ENCODE data around the gene CLCN2.

Gene CLCN2

DNA sequence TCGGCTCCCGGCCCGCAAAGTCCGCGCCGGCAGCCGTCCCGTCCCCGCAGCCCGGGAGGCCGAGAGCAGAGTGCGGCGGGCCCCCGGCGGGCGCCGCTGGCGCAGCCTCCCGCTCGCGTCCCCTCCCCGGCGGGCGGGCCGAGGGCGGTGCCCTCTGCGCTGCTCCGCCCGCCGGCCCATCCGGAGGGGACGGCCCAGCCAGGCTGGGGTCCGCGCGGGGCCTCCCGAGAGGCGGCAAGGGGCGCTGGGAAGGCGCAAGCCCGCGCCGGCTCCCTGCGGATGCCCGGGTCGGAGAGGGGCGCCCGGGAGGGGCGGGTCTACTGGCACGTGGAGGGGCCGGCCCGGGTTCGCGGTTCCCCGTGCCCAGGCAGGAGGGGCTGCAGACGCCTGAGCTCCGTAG, at the start of gene CLCN2, which contains the start of gene POLR2H:
Gene CLCN2, minus strand, starts transcription at position 74 of the 400 bp plus-strand sequence. CDS start 126 bp downstream, outside the sequence.
Gene POLR2H, plus strand, starts transcription at position 179 of the 400 bp plus-strand sequence. CDS start 1,783 bp downstream, outside the sequence.
- no peak for DNase-seq (ENCODE audit: low read depth, low spot score)

DNA sequence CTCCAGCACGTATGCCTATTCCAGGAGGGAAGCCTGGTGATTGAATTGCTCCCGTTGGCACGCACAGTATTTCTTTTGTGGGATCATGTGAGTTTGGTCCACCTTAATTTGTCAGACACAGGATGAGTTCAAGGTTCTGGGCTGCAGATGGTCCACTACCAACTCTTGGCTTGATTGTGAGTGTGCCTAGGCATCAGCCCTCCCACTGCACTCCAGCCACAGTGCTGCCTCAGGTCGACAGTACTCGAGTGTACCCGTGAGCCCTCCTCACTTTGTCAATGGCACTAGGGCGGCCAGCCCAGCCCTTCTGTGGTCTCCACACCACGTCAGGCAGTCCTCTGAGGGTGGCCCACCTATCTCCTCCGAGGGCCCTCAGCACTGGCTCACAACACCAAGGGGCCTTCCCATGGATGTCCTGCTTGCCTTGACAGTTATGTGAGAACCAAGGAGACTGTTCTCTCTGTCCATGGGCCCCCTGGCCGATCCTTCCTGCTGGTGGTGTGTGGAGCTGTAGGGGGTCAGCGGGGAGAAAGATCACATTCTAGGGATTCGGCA, 48.6 kb upstream of the CLCN2 start:
- no peak for DNase-seq (ENCODE audit: low read depth, low spot score)

DNA sequence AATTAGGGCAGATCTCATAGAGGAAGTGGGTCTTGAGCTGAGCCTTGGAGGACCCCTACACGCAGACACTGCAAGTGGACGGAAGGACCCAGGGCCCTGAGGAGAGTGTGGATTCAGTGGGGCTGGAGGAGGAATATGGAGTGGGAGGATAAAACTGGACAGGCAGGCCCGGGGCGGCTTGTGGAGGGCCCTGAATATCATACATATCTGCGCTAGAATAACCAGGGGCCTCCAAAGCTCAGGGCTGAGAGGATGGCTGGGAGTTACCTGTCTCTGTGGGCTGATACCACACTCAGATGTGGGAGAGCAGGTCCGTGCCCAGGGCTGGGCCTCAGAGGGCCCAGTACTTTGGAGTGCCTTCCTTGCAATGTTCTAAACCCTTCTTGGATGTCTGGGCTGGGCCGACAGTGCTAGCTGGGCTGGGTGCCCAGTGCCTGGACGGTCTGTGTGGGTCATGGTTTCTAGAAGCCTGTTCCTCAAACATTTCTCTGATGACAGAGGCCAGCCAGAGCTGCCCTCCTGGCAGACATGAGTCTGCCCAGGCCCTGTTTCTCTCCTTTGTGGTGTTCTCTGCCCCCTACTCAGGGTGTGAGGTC, 48.0 kb upstream of the CLCN2 start:
- DNase-seq (ENCODE audit: low read depth, low spot score) = no peak

DNA sequence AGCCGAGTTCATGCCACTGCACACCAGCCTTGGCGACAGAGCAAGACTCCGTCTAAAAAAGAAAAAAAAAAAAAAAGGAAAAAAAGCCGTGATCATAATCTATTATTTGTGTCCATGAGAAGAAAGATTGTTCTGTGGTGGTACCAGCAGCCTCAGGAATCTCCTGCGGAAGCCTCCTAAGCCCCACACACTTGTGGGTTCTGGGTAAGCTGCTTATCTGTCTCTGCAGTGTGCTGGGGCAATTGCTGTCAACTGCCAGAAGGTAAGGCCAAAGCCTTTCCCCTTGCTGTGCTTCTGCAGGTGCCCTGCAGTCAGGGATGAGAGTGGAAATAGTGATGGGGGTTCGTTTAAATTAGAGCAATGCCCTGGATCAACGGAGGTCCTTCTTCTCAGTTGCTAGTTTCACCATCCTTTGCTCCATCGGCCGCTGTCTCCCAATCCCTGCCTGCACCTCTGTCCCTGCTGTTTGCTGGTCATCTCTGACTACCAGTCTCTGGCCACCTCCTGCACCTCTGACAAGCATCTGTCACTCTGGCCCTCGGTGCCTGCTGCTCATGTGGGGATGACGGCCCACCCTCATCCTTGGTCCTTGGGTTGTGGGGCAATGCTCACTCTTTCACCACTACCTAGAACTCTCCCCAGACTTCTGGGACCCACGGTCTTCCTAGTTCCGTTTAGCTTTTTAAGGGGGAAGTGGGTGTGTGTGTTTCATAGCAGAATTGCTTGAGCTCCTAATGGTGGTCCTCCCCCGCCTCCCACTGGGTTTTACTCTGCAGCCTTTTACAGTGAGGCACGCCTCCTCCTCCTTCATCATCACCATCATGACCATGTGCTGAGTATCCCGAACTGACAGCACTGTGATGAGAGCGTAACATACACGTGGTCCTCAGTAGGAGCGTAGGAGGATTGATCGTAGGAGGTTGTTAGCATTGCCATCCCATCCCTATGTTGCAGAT, 43.9 kb upstream of the CLCN2 start:
- no peak for DNase-seq (ENCODE audit: low read depth, low spot score)

DNA sequence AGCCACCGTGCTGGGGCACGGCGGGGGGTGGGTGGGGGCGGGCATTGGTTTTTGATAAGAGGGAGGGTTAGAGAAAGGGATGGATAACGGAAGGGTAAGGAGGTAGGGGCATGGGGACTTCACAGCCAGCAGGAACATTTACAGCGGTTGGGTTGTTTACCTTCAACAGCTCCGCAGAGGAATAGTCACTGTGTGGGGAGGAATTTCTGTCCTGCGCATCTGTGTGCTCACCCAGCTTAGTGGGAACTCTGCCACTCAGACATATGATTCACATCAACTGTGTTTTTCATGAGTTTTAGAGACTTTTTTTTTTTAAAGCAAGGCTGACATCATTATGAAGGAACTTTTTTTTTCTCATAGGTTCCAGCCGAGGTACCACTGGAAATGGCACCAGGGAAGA, 38.0 kb upstream of the CLCN2 start:
- DNase-seq (ENCODE audit: low read depth, low spot score) = no peak

DNA sequence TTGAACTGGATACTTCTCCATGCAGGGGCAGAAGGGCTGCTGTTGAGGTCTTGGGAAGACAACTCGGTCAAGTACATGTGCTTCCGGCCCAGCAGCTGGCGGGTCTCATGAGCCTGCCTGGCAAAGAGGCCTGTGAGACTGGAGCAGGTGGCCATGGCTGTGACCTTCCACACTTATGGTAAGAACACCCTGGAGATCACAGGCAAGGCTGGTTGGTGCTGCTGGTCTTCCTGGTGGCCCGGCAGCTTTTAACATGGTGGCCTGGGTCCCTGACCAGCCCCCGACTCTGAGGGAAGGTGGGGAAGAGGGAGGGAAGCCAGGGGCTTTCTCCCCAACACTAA, 33.9 kb upstream of the CLCN2 start:
- DNase-seq (ENCODE audit: low read depth, low spot score) = no peak

DNA sequence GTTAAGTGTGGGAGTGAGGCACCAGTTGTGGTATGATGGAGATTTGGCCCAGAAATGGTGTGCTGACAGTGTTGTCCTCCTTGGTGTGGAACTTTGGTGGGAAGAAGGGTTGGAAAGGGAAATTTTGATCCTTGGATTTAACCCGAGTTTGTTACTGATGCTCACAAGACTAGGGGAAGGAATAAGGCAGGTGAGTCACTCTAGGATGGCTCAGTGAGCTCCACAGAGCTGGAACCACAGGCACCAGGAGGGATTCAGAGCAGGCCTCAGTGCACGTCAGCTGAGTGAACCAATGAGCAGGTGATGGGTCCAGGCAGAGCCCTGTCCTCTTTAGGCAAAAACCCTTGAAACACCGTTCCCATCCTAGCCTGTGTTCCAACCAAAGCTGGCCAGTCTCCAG, 29.9 kb upstream of the CLCN2 start:
- DNase-seq (ENCODE audit: low read depth, low spot score) = no peak

DNA sequence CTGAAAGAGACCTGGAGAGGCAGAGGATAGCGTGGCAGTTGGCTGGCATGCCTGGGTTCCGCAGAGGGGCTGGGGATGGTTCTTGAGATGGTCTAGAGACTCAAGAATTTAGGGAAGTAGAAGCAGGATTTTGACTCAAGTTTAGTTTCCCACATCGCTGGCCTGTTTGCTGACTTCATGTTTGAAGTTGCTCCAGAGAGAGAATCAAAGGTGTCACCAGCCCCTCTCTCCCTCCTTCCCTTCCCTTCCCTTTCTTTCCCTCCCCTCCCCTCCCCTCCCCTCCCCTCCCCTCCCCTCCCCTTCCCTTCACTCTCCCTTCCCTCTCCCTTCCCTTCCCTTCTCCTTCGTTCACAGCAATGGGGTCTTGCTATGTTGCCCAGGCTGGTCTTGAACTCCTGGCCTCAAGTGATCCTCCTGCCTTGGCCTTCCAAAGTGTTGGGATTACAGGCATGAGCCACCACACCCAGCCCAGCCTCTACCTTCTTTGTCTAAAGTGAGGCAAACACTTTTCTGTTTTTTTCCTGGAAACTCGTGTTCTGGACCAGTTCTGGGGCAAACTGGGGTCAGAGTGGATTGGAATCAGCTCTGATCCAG, 28.6 kb upstream of the CLCN2 start:
- no peak for DNase-seq (ENCODE audit: low read depth, low spot score)

DNA sequence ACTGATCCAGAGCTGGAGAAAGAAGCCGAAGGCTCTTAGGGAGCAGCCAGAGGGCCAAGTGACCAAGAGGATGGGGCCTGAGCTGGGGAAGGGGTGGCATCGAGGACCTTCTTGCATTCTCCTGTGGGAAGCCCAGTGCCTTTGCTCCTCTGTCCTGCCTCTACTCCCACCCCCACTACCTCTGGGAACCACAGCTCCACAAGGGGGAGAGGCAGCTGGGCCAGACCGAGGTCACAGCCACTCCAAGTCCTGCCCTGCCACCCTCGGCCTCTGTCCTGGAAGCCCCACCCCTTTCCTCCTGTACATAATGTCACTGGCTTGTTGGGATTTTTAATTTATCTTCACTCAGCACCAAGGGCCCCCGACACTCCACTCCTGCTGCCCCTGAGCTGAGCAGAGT, 28.0 kb upstream of the CLCN2 start:
- DNase-seq (ENCODE audit: low read depth, low spot score) = no peak

DNA sequence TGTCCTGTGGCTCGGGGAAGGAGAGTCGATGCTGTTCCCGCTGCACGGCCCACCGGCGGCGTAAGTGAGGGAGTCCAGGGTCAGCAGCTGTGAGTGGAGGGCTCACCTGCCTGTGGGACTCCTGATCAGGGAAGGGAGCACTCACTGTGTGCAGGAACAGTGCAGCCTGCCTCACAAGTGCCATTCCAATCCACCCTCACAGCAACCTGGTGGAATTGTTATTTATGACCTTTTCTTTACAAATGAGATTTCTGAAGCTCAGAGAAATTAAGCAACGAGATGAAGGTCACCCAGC, 27.5 kb upstream of the CLCN2 start:
- DNase-seq (ENCODE audit: low read depth, low spot score) = no peak

DNA sequence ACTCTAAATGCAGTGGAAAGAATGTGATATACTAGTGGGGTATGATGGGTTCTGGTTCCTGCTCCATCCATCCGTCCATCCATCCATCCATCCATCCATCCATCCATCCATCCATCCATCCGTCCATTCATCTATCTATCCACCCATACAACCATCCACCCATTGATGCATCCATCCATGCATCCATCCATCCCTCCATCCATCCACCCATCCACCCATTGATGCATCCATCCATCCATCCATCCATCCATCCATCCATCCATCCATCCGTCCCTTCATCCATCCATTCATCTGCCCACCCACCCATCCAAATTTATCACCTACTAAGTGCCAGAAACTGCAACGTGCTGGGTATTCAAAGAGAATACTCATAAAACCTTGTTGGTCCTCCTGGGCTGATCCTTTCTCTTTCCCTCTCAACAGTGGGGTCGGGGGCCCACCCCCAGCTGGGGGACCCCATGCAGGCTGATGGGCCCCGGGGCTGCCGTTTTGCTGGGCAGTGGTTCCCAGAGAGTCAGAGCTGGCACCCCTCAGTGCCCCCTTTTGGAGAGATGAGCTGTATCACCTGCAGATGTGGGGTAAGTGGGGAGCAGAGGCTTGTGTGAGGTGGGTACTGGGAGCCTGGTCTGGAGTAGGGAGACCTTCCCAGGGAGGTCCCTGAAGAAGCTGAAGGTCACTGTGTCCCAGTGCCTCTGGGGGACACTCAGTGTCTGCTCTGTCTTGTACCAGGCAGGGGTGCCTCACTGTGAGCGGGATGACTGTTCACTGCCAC, 26.9 kb upstream of the CLCN2 start:
- DNase-seq (ENCODE audit: low read depth, low spot score) = no peak

DNA sequence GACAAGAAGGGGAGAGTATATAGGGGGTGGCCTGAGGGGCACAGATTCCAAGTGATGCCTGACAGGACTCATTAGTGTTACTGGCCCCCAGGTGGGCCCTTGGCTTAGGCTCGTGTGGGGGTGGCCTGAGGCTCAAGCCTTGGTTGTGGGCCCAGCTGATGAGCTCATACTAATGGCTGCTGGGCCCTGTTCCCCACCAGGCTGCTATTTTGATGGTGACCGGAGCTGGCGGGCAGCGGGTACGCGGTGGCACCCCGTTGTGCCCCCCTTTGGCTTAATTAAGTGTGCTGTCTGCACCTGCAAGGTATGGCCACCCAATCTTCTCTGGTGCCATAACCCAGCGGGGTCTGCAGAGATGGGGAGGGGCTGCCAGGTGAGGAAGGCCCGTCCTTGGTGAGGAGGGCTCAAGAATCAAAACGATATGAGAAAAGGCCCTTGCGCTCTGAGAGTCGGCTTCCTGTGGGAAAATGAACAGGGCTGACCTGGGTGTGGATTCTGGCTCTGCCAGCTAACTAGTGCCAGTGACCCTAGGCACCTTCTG, 25.8 kb upstream of the CLCN2 start:
- DNase-seq (ENCODE audit: low read depth, low spot score) = no peak

DNA sequence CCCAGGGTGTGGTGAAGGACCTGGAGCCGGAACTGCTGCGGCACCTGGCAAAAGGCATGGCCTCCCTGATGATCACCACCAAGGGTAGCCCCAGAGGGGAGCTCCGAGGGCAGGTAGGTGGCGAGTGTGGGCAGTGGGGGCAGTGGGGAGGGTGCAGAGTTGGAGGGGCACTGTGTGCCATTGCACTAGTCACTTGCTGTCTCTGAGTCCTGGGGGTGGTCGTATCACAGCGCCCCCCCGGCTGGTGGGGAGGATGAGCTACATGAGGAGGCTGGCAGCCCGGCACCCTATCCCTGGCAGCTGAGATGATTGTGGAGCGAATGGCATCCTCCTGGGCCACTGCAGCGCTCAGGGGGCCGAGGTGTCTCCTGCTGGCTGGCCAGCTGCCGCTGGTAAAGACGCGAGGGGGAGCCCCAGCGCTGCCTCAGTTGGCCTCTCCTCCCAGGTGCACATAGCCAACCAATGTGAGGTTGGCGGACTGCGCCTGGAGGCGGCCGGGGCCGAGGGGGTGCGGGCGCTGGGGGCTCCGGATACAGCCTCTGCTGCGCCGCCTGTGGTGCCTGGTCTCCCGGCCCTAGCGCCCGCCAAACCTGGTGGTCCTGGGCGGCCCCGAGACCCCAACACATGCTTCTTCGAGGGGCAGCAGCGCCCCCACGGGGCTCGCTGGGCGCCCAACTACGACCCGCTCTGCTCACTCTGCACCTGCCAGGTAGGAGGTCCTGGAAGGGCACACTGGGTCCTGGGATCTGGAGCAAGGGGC, 24.8 kb upstream of the CLCN2 start:
- no peak for DNase-seq (ENCODE audit: low read depth, low spot score)

DNA sequence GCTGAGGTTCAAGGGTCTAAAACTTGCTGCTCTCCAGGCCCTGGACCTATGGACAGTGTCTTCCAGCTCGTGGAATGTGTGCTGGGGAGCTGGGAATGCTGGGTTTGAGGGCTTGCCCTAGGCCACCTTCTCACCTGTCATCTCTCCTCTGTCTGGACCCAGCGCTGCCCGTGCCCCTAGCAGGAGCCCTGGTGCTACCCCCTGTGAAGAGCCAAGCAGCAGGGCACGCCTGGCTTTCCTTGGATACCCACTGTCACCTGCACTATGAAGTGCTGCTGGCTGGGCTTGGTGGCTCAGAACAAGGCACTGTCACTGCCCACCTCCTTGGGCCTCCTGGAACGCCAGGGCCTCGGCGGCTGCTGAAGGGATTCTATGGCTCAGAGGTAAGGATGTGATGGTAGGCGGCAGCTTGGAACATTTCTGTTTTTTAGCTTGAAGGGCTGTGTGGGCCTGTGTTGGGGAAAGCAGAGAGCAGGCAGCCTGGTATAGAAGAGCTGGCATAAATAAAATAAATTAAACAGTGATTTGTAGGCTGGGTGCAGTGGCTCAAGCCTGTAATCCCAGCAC, 23.5 kb upstream of the CLCN2 start:
- DNase-seq (ENCODE audit: low read depth, low spot score) = no peak

DNA sequence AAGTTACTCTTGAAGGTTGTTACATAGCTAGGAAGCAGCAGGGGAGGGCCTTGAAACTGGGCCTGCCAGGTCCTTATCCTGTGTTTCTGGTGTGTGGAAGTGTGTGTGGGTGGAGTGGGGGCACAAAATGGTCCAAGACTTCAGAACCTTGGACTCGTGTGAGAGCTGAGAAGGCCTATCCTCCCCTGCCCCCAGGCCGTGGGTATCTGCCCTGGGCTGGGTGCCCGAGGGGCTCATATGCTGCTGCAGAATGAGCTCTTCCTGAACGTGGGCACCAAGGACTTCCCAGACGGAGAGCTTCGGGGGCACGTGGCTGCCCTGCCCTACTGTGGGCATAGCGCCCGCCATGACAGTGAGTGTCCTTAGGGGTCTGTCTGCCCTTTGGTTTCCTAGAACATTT, 22.9 kb upstream of the CLCN2 start:
- DNase-seq (ENCODE audit: low read depth, low spot score) = no peak

DNA sequence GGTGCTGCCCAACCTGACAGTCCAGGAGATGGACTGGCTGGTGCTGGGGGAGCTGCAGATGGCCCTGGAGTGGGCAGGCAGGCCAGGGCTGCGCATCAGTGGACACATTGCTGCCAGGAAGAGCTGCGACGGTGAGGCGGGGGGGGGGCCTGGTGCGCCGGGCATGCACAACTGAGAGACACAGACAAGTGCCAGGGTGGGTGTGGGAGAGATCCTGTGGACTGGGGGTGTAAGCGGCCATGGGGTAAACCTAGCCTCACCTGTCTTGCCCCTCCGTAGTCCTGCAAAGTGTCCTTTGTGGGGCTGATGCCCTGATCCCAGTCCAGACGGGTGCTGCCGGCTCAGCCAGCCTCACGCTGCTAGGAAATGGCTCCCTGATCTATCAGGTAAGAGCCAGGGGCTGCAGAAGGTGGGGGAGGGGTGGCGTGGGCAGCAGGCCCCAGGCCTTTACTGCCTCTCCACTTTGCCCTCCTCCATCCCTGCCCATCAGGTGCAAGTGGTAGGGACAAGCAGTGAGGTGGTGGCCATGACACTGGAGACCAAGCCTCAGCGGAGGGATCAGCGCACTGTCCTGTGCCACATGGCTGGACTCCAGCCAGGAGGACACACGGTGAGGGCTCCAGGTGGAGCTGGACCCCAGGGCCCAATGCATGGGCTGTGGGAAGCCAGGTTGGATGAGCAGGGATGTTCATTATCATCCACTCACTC, 21.8 kb upstream of the CLCN2 start:
- no peak for DNase-seq (ENCODE audit: low read depth, low spot score)

DNA sequence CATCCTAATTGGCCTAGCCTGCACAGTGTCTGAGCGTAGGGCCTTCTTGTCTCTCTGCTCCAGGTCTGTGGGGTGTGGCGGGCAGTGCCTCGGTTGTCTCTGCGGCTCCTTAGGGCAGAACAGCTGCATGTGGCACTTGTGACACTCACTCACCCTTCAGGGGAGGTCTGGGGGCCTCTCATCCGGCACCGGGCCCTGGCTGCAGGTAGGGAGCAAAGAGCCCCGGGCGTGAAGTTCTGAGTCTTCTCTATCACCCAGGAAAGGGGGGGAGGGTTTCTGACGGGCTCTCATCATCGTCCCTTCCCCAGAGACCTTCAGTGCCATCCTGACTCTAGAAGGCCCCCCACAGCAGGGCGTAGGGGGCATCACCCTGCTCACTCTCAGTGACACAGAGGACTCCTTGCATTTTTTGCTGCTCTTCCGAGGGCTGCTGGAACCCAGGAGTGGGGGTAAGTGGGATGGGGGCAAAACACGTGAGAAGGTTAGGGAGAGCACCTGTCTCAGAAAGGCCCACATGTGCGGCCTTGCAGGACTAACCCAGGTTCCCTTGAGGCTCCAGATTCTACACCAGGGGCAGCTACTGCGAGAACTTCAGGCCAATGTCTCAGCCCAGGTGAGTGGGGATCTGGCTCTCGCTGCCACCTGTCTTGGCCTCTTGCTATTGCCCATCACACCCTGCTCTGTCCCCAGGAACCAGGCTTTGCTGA, 21.1 kb upstream of the CLCN2 start:
- no peak for DNase-seq (ENCODE audit: low read depth, low spot score)

DNA sequence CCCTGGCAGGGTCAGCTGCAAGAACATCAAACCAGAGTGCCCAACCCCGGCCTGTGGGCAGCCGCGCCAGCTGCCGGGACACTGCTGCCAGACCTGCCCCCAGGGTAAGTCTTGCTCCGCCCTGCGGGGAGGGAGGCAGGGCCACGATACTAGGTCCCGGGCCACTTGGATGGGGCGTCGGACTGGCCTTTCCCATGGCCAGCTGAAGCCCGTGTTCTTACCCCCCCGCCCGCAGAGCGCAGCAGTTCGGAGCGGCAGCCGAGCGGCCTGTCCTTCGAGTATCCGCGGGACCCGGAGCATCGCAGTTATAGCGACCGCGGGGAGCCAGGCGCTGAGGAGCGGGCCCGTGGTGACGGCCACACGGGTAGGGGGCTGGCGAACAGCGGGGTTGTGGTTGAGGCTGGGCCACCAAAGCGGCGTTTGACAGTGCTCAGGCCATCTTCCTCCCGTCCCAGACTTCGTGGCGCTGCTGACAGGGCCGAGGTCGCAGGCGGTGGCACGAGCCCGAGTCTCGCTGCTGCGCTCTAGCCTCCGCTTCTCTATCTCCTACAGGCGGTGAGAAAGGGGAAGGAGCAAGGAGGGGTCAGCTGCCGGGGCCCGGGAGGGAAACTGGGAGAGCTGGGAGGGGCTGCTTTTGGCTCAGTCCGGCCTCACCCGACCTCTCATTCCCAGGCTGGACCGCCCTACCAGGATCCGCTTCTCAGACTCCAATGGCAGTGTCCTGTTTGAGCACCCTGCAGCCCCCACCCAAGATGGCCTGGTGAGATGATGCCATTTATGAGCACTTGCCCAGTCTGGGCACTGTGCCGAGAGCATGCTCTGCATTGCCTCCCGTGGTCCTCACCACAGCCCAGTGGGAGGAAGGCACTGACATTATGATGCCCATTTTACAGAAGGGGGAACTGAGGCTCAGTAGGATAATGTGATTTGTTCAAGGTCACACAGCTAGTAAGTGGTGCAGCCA, 20.1 kb upstream of the CLCN2 start:
- DNase-seq (ENCODE audit: low read depth, low spot score) = no peak
